DOHH2 (cell line): Measurements from ENCODE around the gene PSEN2.
"Not testable (repeated sequence)": the region's sequence is repeated elsewhere in the genome, so short reads cannot be mapped to it uniquely, and the experiment has no call there.

Experiments used
- H3F3A ChIP-seq: fragments of 200-600 bp; sonication (generic), shearing (Covaris generic); 2 replicates; pipeline ENCODE4 v1.6.0; 2016; ENCODE audit warnings: antibody characterized with exemption, mild to moderate bottlenecking; ENCODE audit not compliant: control insufficient read depth, insufficient read depth
- H3K27ac ChIP-seq: fragments of 200-600 bp; sonication (generic); 2 replicates; pipeline ENCODE4 v1.5.1; 2014; ENCODE audit warnings: low read depth, mild to moderate bottlenecking, low read length, moderate library complexity
- H3K27me3 ChIP-seq: fragments of 200-600 bp; sonication (generic); 2 replicates; pipeline ENCODE4 v1.6.1; 2014; ENCODE audit warnings: mild to moderate bottlenecking, low read length, mixed read lengths; ENCODE audit not compliant: control insufficient read depth
- H3K36me3 ChIP-seq: fragments of 200-600 bp; sonication (generic); 2 replicates; pipeline ENCODE4 v1.6.1; 2014; ENCODE audit warnings: mild to moderate bottlenecking, low read length, moderate library complexity, mixed read lengths; ENCODE audit not compliant: control insufficient read depth
- H3K4me1 ChIP-seq: fragments of 200-600 bp; sonication (generic); 2 replicates; pipeline ENCODE4 v1.6.1; 2014; ENCODE audit warnings: mild to moderate bottlenecking, low read length, mixed read lengths; ENCODE audit not compliant: control insufficient read depth
- H3K4me2 ChIP-seq: fragments of 200-600 bp; sonication (generic); 2 replicates; pipeline ENCODE4 v1.6.0; 2014; ENCODE audit warnings: mild to moderate bottlenecking, low read length, moderate library complexity
- H3K4me3 ChIP-seq: fragments of 200-600 bp; sonication (generic); 2 replicates; pipeline ENCODE4 v1.5.1; 2014; ENCODE audit warnings: mild to moderate bottlenecking, low read length, mixed read lengths
- H3K79me2 ChIP-seq: fragments of 200-600 bp; sonication (generic); 2 replicates; pipeline ENCODE4 v1.6.1; 2014; ENCODE audit warnings: mild to moderate bottlenecking, low read length, mixed read lengths; ENCODE audit not compliant: control insufficient read depth
- H3K9me2 ChIP-seq: fragments of 200-600 bp; sonication (generic); replicated peaks from 2 replicates; pipeline ENCODE4 v1.6.1; 2014; ENCODE audit warnings: mild to moderate bottlenecking, low read length, mixed read lengths; ENCODE audit not compliant: control insufficient read depth
- H3K9me3 ChIP-seq: fragments of 200-600 bp; sonication (generic); 2 replicates; pipeline ENCODE4 v1.6.1; 2014; ENCODE audit warnings: antibody characterized with exemption, low read length, mixed read lengths; ENCODE audit not compliant: control insufficient read depth, insufficient read depth
- H4K20me1 ChIP-seq: fragments of 200-600 bp; sonication (generic); 2 replicates; pipeline ENCODE4 v1.6.0; 2014; ENCODE audit warnings: low read depth, mild to moderate bottlenecking, antibody characterized with exemption, low read length, moderate library complexity; ENCODE audit not compliant: control insufficient read depth, insufficient read depth
- CTCF ChIP-seq: fragments of 200-600 bp; sonication (generic); IDR thresholded peaks from one replicate; pipeline ENCODE4 v1.5.1; 2014; ENCODE audit warnings: antibody characterized with exemption, mild to moderate bottlenecking, low read depth, low read length; ENCODE audit not compliant: poor library complexity, severe bottlenecking
- EZH2phosphoT487 ChIP-seq: fragments of 200-600 bp; sonication (generic); IDR thresholded peaks from 2 replicates; pipeline ENCODE4 v1.6.1; 2017; ENCODE audit warnings: borderline replicate concordance, mild to moderate bottlenecking, antibody characterized with exemption, low read length, moderate library complexity, mixed read lengths

The PSEN2 gene

GRCh38 chr1:226829105-226829504 lies 41.3 kb upstream of the PSEN2 start:
- Histone ChIP-seq H3K9me3 (peaks cover 4% of the 10 kb centered on the region; the same call in 1 of the 2 replicates), H3K4me1 (peaks cover 37% of the 10 kb centered on the region), H3K36me3 (no peaks in the 10 kb centered on the region), H4K20me1 (no peaks in the 10 kb centered on the region), H3K27me3 (peaks cover 10% of the 10 kb centered on the region; the same call in 1 of the 2 replicates), H3K4me3 (no peak overlapping the region), H3K4me2 (no peak overlapping the region), H3K79me2 (no peaks in the 10 kb centered on the region), H3K27ac (no peak overlapping the region), H3K9me2 (no peaks in the 10 kb centered on the region), H3F3A (no peaks in the 10 kb centered on the region)
- TF ChIP-seq CTCF (no peak), EZH2phosphoT487 (no peak)

- no peaks in the 10 kb centered on the region for H3K36me3 ChIP-seq
- H3K4me1 ChIP-seq: peaks cover 13% of the 10 kb centered on the region
- H3K9me2 ChIP-seq: no peaks in the 10 kb centered on the region
- H3K9me3 ChIP-seq: peaks cover 4% of the 10 kb centered on the region; the same call in 1 of the 2 replicates
- H3K27me3 ChIP-seq: peaks cover 10% of the 10 kb centered on the region; the same call in 1 of the 2 replicates
- TF ChIP-seq EZH2phosphoT487 (no peak), CTCF (no peak)
- H3K79me2 ChIP-seq: no peaks in the 10 kb centered on the region
- H3K4me3 ChIP-seq: no peak overlapping the region
- H3F3A ChIP-seq: no peaks in the 10 kb centered on the region
- H3K27ac ChIP-seq: no peak overlapping the region
- H3K4me2 ChIP-seq: no peak overlapping the region
- H4K20me1 ChIP-seq: no peaks in the 10 kb centered on the region
Observed at GRCh38 chr1:226831953-226832352, 38.5 kb upstream of the PSEN2 start.

GRCh38 chr1:226832613-226833012 lies 37.8 kb upstream of the PSEN2 start:
- Histone ChIP-seq H3K79me2 (no peaks in the 10 kb centered on the region), H3K9me3 (peaks cover 4% of the 10 kb centered on the region; the same call in 1 of the 2 replicates), H4K20me1 (no peaks in the 10 kb centered on the region), H3K27me3 (peaks cover 10% of the 10 kb centered on the region; the same call in 1 of the 2 replicates), H3F3A (no peaks in the 10 kb centered on the region), H3K4me2 (no peak overlapping the region), H3K4me3 (no peak overlapping the region), H3K9me2 (no peaks in the 10 kb centered on the region), H3K27ac (no peak overlapping the region), H3K4me1 (peaks cover 7% of the 10 kb centered on the region), H3K36me3 (no peaks in the 10 kb centered on the region)
- TF ChIP-seq CTCF (no peak), EZH2phosphoT487 (no peak)

GRCh38 chr1:226834179-226834578 lies 36.2 kb upstream of the PSEN2 start:
- H3K4me3 ChIP-seq, H3K27ac ChIP-seq, H4K20me1 ChIP-seq, H3K9me2 ChIP-seq, H3K36me3 ChIP-seq, H3K4me2 ChIP-seq, H3K9me3 ChIP-seq, H3K79me2 ChIP-seq, H3F3A ChIP-seq, H3K4me1 ChIP-seq, H3K27me3 ChIP-seq: not testable (repeated sequence)

GRCh38 chr1:226835396-226835795 lies 35.0 kb upstream of the PSEN2 start:
- H3K9me3 ChIP-seq, H3K9me2 ChIP-seq, H3K27me3 ChIP-seq, H3K27ac ChIP-seq, H4K20me1 ChIP-seq, H3K4me3 ChIP-seq, H3K4me2 ChIP-seq, H3K36me3 ChIP-seq, H3F3A ChIP-seq, H3K79me2 ChIP-seq, H3K4me1 ChIP-seq: not testable (repeated sequence)

GRCh38 chr1:226837966-226838365 lies 32.5 kb upstream of the PSEN2 start:
- not testable (repeated sequence) for H3K36me3 ChIP-seq, H4K20me1 ChIP-seq, H3K4me2 ChIP-seq, H3K4me1 ChIP-seq, H3K9me3 ChIP-seq, H3F3A ChIP-seq, H3K4me3 ChIP-seq, H3K27me3 ChIP-seq, H3K9me2 ChIP-seq, H3K79me2 ChIP-seq, H3K27ac ChIP-seq
